SK-N-SH (cell line): Measurements from ENCODE around the gene TNNT3. TPM values are rescaled to one million over a fixed set of nuclear protein-coding genes. Genes with fewer than 3 reads are reported as not detected.

Experiments
- CTCF ChIA-PET: fragments of 300-600, 350-600 bp; formaldehyde crosslinking; extraction: SDS; loops from one replicate; lab custom pipeline; 2021; lab: Yijun Ruan, JAX
- POLR2A ChIA-PET: fragments of 350-600 bp; sonication (Branson Sonifier 250); formaldehyde crosslinking; extraction: SDS; loops from one replicate; lab custom pipeline; 2020; ENCODE audit warnings: antibody characterized with exemption, inconsistent platforms; lab: Yijun Ruan, JAX
- DNase-seq: peaks from one replicate; pipeline ENCODE4 v3.0.0; 2012
- H2AFZ ChIP-seq: fragments of 200-600 bp; sonication (generic); 2 replicates; pipeline ENCODE4 v1.8.1; 2016; ENCODE audit warnings: antibody characterized with exemption, mild to moderate bottlenecking, low read depth
- H3F3A ChIP-seq: fragments of 200-600 bp; sonication (generic); replicated peaks from 2 replicates; pipeline ENCODE3; 2016; ENCODE audit warnings: antibody characterized with exemption, mild to moderate bottlenecking; ENCODE audit not compliant: insufficient read depth
- H3K27ac ChIP-seq, 2 experiments: fragments of 200-500 bp in 1 of 2; fragments of 200-600 bp in 1 of 2; sonication (Bioruptor generic) in 1 of 2; sonication (generic), shearing (Covaris generic) in 1 of 2; 2 replicates each; pipeline versions ENCODE4 v1.5.1 to v1.6.1; 2014 to 2016; ENCODE audit warnings: low read depth in 2 of 2, inconsistent platforms in 1 of 2, low read length in 1 of 2, mild to moderate bottlenecking in 1 of 2, mixed read lengths in 1 of 2
- H3K27me3 ChIP-seq: fragments of 200-600 bp; sonication (generic), shearing (Covaris generic); 2 replicates; pipeline ENCODE4 v1.6.1; 2016; ENCODE audit warnings: mixed run types; ENCODE audit not compliant: insufficient read depth
- H3K36me3 ChIP-seq, 2 experiments: fragments of 200-500 bp in 1 of 2; fragments of 200-600 bp in 1 of 2; sonication (Bioruptor generic) in 1 of 2; sonication (generic) in 1 of 2; replicated peaks in 1 of 2; 2 replicates each; pipeline versions ENCODE3 to v1.5.1; 2014 to 2016; ENCODE audit warnings: low read length in 1 of 2, mild to moderate bottlenecking in 1 of 2; ENCODE audit not compliant: insufficient read depth in 2 of 2, control insufficient read depth in 1 of 2
- H3K4me1 ChIP-seq, 2 experiments: fragments of 200-500 bp in 1 of 2; fragments of 200-600 bp in 1 of 2; sonication (Bioruptor generic) in 1 of 2; sonication (generic), shearing (Covaris generic) in 1 of 2; 2 replicates each; pipeline versions ENCODE4 v1.5.1 to v1.6.1; 2014 to 2016; ENCODE audit warnings: low read depth in 1 of 2, low read length in 1 of 2, mixed run types in 1 of 2; ENCODE audit not compliant: insufficient read depth in 2 of 2, control insufficient read depth in 1 of 2
- H3K4me2 ChIP-seq: fragments of 200-600 bp; sonication (generic), shearing (Covaris generic); 2 replicates; pipeline ENCODE4 v1.6.1; 2017; ENCODE audit warnings: mixed run types
- H3K4me3 ChIP-seq, 2 experiments: fragments of 200-500 bp in 1 of 2; fragments of 200-600 bp in 1 of 2; sonication (Bioruptor generic) in 1 of 2; sonication (generic), shearing (Covaris generic) in 1 of 2; 2 replicates each; pipeline versions ENCODE4 v1.5.1 to v1.8.1; 2014 to 2016; ENCODE audit warnings: low read depth in 2 of 2, inconsistent platforms in 1 of 2, low read length in 1 of 2, mild to moderate bottlenecking in 1 of 2, mixed read lengths in 1 of 2, moderate library complexity in 1 of 2
- H3K79me2 ChIP-seq: fragments of 200-600 bp; sonication (generic); 2 replicates; pipeline ENCODE4 v1.8.1; 2017; ENCODE audit warnings: mild to moderate bottlenecking; ENCODE audit not compliant: insufficient read depth
- H3K9ac ChIP-seq: fragments of 200-600 bp; sonication (generic); 2 replicates; pipeline ENCODE4 v1.6.1; 2017; ENCODE audit warnings: mixed run types
- H3K9me2 ChIP-seq: fragments of 200-600 bp; sonication (generic); 2 replicates; pipeline ENCODE4 v1.6.1; 2017; ENCODE audit warnings: mixed run types
- H3K9me3 ChIP-seq: fragments of 200-600 bp; sonication (generic); 2 replicates; pipeline ENCODE4 v1.6.1; 2017; ENCODE audit warnings: mixed run types, mild to moderate bottlenecking, moderate library complexity
- H4K20me1 ChIP-seq: fragments of 200-600 bp; sonication (generic); 2 replicates; pipeline ENCODE4 v1.6.1; 2017; ENCODE audit warnings: mild to moderate bottlenecking, mixed run types; ENCODE audit not compliant: insufficient read depth
- CTCF ChIP-seq: fragments of 200-600 bp; sonication (generic); IDR thresholded peaks from 2 replicates; pipeline ENCODE4 v1.6.1; 2017; ENCODE audit warnings: antibody characterized with exemption, mild to moderate bottlenecking, moderate library complexity
- FOSL2 ChIP-seq: IDR thresholded peaks from 2 replicates; pipeline ENCODE4 v1.4.0; 2012; ENCODE audit warnings: low read depth, mild to moderate bottlenecking, moderate library complexity, borderline replicate concordance
- GABPA ChIP-seq: IDR thresholded peaks from 2 replicates; pipeline ENCODE4 v1.4.0; 2012; ENCODE audit warnings: low read depth, mild to moderate bottlenecking
- MXI1 ChIP-seq: IDR thresholded peaks from 2 replicates; pipeline ENCODE4 v1.6.1; 2012; ENCODE audit warnings: mild to moderate bottlenecking, low read depth, low read length, improper control_type of control experiment
- NFIC ChIP-seq: IDR thresholded peaks from 2 replicates; pipeline ENCODE4 v1.4.0; 2012; ENCODE audit warnings: borderline replicate concordance
- NRF1 ChIP-seq: IDR thresholded peaks from 2 replicates; pipeline ENCODE4 v1.6.1; 2012; ENCODE audit warnings: low read depth, mild to moderate bottlenecking, low read length
- PBX3 ChIP-seq: IDR thresholded peaks from 2 replicates; pipeline ENCODE4; 2012
- RAD21 ChIP-seq: IDR thresholded peaks from 2 replicates; pipeline ENCODE4 v1.6.1; 2012; ENCODE audit warnings: mild to moderate bottlenecking, low read length
- SMC3 ChIP-seq: IDR thresholded peaks from 2 replicates; pipeline ENCODE4 v1.6.1; 2012; ENCODE audit warnings: low read depth, low read length, improper control_type of control experiment
- TCF12 ChIP-seq: IDR thresholded peaks from 2 replicates; pipeline ENCODE4 v1.4.0; 2012
- TEAD4 ChIP-seq: IDR thresholded peaks from 2 replicates; pipeline ENCODE4 v1.4.0; 2012; ENCODE audit warnings: mild to moderate bottlenecking, borderline replicate concordance; ENCODE audit not compliant: insufficient read depth
- YY1 ChIP-seq: IDR thresholded peaks from 2 replicates; pipeline ENCODE4 v1.4.0; 2012; ENCODE audit warnings: low read depth, mild to moderate bottlenecking
- WGBS: methylation state at CpG from one replicate; pipeline ENCODE4 v1.1.6; 2017; ENCODE audit warnings: low lambda C conversion rate; 5-methylcytosine and 5-hydroxymethylcytosine counted together
- polyA plus RNA-seq, 3 experiments: library from polyadenylated mRNA; depleted of rRNA; stranded (reverse); fragments of >200 nt; gene quantifications; 2 replicates each; pipeline ENCODE4 v1.2.3, GENCODE V29; 2012

Gene TNNT3
- polyA plus RNA-seq, 1 of the 3 experiments (the other 2 are of a cell fraction) = not detected

- no peak overlapping the region for H3K9ac ChIP-seq
- WGBS = 25% methylated on average over 20 of the region's 23 CpGs
- TF ChIP-seq NFIC (0 out of 2 replicates have a peak, but pooled peaks have one; percentile 38), GABPA (no peak), CTCF (peak; percentile 82), NRF1 (no peak), FOSL2 (no peak), RAD21 (peak; percentile 89), PBX3 (no peak), TEAD4 (no peak), MXI1 (no peak), YY1 (no peak), TCF12 (no peak), SMC3 (peak; percentile 93)
Measured at GRCh38 chr11:1882265-1883238, 37.0 kb upstream of the TNNT3 start.

More at GRCh38 chr11:1882265-1883238, 37.0 kb upstream of the TNNT3 start:
- H3K79me2 ChIP-seq = no peaks in the 10 kb centered on the region
- no peak overlapping the region for H2AFZ ChIP-seq
- no peaks in the 10 kb centered on the region for H3F3A ChIP-seq
- peak; percentile 97 for DNase-seq
- no peak overlapping the region; a peak in 1 of 4 replicates for H3K4me3 ChIP-seq
- no peaks in the 10 kb centered on the region for H3K36me3 ChIP-seq
- ChIA-PET CTCF (interaction anchor here (0.5 to 4.8 kb wide), 83 partner anchors 9 to 576 kb away, joined by 3 to 179 read pairs (median 5); partner anchors contain the start of genes H19, LSP1, MRPL23 and PRR33), POLR2A (interaction anchor here (0.6 to 3.3 kb wide), 14 partner anchors 11 to 269 kb away, joined by 3 to 20 read pairs (median 4); partner anchors contain the start of gene H19)
- H3K27me3 ChIP-seq = no peaks in the 10 kb centered on the region
- H3K27ac ChIP-seq = peak overlapping the region in 1 of 2 experiments; percentile 72; a peak in 1 of 4 replicates
- H4K20me1 ChIP-seq = no peaks in the 10 kb centered on the region
- no peaks in the 10 kb centered on the region for H3K9me2 ChIP-seq
- no peak overlapping the region for H3K4me2 ChIP-seq
- H3K4me1 ChIP-seq = peaks cover 0 to 21% of the 10 kb centered on the region in 2 experiments; a peak in 1 of 4 replicates
- H3K9me3 ChIP-seq = no peaks in the 10 kb centered on the region
